Measurements from ENCODE around the gene MORC4.

MORC4 gene

DNA sequence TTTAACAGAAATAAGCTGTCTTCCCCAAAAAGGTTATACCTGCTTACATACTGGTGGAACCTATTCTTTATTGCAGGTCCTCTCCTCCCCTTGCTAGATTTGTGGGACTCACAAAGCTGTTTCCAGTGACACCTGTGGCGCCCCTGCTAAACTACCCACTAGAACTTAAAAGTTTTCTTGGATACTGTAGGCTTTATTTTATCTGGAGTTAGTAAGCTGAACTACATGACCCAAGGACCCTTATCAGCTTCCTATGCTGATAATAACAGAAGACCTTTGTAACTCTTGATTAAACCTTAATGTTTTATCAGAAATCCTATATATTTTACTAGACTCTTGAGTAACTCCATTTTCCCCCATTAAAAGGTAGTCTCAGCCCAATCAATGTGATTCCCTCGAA, 47.5 kb downstream of the MORC4 start:
- DNase-seq (ENCODE audit: low read depth): no peak

DNA sequence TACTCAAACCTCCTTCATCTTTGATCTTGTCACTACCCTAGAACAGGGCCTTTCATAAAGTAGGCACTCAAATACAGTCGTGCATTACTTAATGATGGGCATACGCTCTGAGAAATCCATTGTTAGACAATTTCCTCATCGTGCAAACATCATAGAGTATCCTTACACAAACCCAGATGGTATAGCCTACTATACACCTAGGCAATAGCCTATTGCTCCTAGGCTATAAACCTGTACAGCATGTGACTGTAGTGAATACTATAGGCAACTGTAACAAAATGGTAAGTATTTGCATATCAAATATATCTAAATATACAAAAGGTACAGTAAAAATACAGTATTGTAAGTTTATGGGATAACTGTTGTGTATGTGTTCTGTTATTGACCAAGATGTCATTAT, 47.9 kb downstream of the MORC4 start:
- no peak for DNase-seq (ENCODE audit: low read depth)

DNA sequence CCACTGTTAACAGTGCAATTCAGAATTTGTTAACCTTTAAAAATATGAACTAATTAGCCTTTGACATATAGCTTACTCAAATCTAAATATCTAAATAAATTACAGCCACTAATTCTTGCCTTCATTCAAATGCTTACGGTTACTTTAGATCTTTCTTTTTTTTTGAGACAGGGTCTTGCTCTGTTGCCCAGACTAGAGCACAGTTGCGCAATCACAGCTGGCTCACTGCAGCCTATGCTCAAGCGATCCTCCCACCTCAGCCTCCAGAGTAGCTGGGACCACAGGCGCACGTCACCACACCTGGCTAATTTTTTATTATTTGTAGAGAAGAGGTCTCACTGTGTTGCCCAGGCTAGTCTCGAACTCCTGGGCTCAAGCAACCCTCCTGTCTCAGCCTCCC, 48.8 kb downstream of the MORC4 start:
- DNase-seq (ENCODE audit: low read depth): no peak

DNA sequence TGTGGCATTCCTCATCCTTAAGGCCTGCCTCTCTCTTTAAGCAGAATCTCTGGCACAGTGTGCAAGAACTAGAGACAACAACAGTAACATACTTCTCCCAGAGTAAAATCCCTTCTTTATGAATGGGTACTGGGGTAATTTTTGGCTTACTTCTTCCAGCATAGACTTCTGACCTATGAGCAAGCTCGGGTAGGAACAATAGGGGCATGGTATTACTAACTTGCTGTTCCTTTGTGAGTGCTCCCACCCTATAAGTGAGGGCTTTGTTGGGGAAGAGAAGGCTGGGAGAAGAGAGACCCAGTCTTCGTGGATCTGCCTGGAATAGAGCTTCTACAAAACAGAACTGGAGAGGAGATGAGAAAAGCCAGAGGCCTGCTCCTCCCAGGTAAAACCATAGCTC, 49.6 kb downstream of the MORC4 start:
- DNase-seq (ENCODE audit: low read depth): no peak

DNA sequence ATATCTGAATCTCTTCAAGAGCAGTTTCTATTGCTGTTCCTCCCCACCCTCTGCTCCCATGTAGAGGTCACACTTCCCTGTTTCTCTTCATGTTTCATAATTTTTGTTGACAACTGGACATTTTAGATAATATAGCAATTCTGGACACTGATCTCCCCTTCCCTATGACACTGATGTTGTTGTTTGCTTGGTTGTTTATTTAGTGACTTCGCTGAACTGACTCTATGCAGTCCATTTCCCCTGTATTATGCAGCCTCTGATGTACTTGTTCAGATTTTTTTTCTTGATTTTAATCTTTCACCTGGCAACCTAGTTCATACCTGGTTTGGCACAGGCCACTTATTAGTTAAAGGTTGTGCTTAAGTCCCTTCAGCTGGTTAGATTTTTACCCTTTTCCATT, 50.6 kb downstream of the MORC4 start:
- no peak for DNase-seq (ENCODE audit: low read depth)

DNA sequence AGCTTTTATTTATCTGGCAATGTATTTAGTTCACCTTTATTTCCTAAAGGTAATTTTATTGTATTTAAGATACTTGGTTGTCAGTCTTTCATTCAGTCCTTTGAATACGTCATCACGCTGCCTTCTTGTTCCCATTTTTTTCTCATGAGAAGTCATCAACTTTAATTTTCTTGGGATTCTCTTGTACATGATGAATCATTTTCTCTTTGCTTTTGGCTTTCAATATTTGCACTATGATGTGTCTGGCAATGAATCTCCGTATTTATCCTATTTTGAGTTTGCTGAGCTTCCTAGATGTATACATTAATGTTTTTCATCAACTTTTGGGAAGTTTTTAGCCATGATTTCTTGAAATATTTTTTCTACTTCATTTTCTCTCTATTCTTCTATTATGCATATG, 51.4 kb downstream of the MORC4 start:
- DNase-seq (ENCODE audit: low read depth): no peak

DNA sequence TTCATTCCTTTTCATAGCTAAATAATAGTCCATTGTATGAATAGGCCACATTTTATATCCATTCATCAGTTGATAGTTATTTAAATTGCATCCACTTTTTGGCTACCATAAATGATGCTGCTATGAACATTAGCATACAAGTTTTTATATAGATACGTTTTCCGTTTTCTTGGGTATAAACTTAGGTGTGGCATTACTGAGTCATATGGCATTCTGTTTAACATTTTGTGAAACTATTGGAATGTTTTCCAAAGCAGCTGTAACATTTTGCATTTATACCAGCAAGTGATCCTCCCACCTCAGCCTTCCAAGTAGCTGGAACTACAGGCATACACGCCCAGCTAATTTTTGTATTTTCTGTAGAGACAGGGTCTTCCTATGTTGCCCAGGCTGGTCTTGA, 53.5 kb downstream of the MORC4 start:
- no peak for DNase-seq (ENCODE audit: low read depth)

DNA sequence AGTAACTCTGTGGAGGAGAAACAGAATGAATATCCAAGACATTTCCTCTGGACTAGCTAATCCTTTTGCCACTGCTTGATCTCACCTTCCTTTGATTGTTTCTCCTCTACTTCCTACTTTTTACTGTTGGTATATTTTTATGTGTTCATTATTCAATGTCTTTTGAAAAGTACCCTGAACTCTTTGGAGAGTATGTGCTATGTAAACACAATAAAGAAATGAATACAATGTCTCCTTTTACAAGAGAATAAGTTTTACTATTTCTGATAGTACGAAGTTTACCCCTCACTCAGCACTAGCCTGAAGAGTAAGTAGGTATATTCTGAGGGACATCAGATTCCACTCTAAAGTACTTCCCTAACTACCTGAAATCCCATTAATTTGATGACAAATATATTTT, 59.9 kb downstream of the MORC4 start:
- DNase-seq (ENCODE audit: low read depth): no peak

DNA sequence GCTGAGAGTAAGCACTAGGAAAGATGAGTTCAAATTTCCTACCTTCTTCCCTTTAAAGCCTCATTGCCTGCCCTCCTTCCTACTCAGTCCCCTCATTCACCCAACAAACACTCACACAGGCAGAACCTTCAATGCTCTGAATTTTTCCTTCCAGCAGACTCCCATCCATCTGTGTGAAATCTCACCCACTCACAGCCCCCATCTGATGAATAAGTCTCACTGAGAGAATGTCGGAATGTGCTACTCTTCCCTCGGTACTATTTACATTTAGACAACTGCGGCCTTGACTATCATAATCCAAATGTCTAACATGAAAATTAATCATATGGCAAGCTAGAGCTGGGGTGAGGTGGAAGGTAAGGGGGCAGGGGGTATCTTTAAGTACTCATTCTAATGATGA, 60.4 kb downstream of the MORC4 start:
- no peak for DNase-seq (ENCODE audit: low read depth)

DNA sequence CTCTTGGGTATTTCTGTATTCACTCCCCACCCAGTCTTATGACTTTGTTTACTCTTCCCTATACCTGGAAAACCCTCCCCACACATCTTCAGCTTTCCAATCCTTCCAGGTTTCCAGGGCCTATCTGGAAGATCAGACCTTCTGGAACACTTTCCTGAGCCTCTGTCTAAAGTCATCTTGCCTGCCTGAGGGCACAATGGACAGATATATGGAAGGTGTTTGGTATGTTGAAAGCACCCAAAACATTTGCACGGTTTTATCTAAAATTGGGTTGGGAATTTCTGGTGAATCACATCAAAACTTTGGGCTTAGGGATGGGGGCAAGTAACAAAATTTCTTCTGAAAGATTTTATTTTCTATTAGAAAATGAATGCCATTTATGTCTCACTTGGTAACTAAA, 63.8 kb downstream of the MORC4 start:
- no peak for DNase-seq (ENCODE audit: low read depth)

DNA sequence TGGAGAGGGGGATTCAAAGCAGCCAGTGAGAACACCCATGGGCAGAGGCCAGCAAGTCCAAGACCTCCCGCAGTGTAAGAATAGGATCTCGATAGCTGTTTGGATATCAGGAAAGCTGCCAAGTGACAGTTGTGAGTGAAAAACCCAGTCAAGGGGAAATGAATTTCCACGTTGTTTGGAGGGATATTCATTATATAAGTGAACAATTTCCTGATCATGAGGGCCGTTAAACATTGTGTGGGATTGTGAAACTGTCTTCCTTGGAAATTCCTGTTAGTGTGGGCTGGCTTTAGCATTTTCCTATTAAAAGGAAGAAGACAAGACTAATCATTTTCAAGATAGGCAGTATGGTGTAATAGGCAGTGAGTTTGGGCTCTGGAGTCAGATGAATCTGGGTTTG, 64.8 kb downstream of the MORC4 start:
- DNase-seq (ENCODE audit: low read depth): no peak

DNA sequence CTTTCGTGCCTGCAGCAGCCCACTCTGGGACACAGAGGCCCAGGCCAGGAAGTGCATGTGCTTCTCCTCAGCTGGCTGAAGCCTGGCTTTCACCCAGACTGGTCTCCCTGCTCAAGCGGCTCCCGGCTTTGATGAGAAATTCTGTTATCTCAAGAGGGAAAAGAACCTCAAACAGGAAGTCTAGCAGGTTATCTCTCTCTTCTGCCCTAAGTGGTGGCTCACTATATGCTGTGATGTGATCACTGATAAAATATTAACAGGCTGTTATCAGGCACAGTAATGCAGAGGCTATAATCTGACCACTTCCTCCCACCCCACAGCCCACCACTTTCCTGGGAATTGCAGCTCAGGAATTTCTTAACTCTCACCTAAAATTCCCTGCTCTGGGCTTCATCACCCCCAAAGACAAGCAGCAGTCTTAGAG, 66.5 kb downstream of the MORC4 start:
- no peak for DNase-seq (ENCODE audit: low read depth)

DNA sequence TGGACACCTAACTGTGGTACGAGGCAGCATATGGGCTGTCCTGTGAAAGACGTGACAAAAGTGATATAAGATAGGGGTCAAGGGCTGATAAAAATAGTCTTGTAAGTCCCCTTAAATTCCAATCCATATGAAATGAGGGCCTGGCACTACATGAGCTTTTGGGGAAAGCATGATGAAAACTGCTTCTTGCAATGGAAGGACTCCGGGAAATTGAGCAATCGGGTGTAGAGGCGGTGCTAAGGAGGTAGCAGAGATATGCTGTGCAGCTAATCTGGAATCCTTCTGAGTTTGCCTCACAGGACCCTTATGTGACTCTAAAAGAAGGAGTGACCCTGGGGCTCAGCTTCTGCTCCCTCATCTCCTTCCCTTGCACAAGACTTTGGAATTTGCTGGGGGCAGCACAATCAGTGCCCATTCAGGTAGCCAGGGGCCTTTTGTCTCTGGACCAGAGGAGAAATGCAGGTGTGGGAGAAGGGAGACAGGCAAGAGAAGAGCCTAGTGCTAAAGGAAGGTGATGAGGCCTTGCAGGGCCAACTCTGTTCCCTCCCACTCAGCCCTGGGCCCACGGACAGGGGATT, 67.0 kb downstream of the MORC4 start:
- DNase-seq (ENCODE audit: low read depth): no peak

DNA sequence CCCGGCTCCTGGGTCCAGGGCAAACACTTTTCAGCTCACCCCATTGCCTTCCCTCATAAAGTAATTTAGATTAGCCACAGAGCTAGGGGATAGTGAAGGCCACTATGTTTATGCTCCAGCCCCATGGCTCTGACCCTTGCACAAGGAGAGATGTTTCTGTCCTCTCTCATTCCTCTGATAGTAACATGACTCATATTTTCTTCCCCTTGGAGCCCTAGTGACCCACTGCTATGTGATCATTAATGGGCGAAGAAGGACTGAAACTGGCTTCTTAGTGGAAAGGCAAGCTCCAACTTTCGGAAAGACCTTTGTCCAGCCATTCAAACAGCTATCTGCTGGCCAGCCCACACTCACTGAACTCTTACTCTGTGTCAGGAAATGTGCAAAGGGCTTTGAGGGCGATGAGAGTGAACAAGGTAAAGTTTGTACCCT, 67.5 kb downstream of the MORC4 start:
- DNase-seq (ENCODE audit: low read depth): no peak

DNA sequence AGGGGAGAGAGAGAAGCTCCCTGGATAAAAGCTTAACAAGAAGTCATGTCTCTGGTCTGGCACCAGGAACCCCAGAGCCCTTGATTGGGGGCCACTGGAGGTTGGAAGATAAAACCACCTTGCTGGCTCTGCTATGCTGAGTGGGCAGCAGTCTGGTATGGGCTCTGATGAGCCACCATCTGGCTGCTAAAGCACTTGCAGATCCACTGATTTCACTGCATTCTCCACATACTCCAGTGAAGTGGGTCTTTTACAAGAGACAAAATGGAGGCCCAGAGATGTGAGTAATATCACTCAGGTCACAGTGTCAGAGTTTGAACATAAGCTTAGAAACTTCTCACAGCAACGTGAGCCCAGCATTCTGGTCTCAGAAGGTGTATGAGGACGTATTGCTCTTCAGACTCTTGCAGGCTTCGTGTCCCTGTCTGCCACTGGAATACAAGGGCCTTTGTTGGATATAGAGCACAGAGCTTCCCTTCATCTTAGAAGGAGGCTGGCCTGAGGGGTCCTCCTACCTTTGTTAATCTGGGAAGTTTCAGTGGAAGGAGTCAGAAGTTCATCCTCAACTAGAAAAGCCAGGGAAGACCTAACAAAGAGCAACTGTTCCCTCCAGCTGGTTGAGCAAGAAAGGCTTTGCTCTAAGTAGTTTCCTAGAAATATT, 68.1 kb downstream of the MORC4 start:
- no peak for DNase-seq (ENCODE audit: low read depth)

DNA sequence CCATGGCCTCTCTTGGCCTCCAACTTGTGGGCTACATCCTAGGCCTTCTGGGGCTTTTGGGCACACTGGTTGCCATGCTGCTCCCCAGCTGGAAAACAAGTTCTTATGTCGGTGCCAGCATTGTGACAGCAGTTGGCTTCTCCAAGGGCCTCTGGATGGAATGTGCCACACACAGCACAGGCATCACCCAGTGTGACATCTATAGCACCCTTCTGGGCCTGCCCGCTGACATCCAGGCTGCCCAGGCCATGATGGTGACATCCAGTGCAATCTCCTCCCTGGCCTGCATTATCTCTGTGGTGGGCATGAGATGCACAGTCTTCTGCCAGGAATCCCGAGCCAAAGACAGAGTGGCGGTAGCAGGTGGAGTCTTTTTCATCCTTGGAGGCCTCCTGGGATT, 71.8 kb downstream of the MORC4 start:
- no peak for DNase-seq (ENCODE audit: low read depth)

DNA sequence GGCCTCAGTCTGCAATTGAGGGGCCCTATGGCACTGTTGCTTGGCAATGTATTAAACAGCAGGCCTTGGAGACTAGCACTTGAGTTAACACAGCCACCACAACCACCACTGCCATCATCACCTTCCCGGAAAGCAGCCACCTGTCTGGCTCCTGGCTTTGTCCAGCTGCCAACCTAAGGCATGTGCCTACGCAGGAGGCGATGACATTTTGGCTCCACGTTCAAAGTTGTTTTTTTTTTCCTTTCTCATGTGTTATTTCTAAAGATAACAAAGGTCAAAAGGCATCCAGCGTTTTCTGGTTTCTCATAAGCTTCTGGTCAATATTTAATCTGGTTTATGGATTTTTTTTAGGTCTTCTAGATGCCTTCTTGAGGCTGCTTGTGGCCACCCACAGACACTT, 72.3 kb downstream of the MORC4 start:
- no peak for DNase-seq (ENCODE audit: low read depth)

DNA sequence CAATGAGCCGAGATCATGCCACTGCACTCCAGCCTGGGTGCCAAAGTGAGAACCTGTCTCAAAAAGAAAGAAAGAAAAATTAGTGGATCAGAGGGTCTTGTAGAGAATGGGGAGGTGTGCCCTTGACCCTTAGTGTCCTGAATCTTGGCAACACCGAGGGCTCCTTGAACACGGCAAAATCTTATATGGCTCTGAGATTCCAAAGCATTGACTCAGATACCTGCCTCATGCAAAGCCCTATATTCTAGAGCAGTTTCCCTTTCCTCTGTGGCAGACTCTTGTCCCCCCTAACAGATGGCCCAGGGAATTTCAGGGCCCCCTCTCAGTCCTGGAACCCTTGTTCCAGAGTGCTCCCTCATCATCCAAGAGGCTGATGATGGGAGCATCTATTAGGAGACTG, 73.0 kb downstream of the MORC4 start:
- DNase-seq (ENCODE audit: low read depth): no peak

DNA sequence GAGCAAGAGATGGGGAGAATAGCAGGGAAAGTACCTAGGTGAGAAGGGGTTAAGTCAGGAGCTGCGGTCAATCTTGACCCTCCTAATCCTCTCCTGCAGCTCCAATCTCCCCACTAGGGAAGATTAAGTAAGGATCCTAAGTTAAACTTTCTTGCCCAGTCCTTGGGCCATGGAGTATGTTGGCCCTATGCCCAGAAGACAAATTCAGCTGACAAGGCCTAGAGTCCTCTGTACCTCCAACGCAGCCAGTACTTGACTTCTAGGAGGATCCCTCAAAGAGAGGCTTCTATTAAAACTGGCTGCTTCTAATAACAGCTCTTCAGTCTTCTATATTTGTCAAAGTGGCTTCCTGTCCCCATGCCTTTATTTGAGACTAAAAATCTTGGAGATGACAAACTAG, 78.4 kb downstream of the MORC4 start:
- no peak for DNase-seq (ENCODE audit: low read depth)

DNA sequence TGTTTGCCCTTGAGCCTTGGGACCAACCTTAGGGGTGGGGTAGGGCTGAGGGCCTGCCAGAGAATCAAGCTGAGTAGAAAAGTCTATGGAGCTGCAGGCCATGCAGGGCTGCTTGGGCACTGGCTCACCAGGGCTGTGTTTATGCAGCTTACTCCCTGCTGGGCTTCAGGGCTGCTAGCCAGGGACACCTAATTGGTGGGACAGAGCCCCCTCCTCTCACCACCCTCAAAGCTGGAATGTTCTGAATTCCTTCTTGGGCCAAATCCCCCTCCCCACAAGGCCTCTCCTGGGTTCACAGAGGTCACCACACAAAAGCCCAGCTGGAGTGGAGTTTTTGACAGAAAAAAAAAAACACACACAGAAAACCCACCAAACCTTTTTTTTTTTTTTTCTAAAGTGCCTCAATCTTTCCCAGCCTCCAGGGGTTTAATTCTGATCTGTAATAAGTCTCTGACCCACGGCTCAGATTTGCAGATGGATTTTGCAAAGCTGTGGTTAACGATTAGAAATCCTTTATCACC, 80.0 kb downstream of the MORC4 start, which contains the start of gene CLDN2:
Gene CLDN2, plus strand, starts transcription at position 471 of the 521 bp plus-strand sequence. CDS start 7,827 bp downstream, outside the sequence.
- no peak for DNase-seq (ENCODE audit: low read depth)

DNA sequence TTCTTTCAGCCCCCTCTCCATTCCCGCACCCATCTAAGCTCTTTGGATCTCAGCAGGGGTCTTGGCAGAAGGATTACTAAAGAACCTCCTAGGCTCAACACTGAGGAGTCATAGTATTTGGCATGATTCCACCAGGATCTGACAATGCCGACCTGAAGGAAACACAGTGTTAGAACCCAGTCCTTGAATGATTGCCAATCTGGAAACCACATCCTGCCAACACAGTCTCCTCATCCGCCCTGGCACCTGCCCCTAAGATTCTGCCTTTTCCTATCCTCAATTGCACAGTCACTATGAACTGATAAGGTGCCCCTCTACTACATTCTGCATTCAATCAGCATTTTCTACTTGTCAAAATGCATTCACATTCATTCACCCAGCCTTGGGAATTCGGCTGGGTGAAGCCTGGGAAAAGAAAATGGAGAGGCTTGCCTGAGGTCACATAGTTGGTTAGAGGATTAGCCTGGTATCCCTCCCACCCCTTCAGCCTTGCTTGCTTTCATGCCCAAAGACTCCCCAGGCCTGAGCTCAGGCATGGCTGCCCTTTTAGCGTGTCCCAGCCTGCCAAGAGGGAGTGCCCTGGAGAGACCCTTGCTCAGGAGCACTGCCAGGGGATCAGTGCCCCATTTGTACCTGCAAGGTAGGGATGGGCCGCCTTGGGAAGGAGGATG, 82.0 kb downstream of the MORC4 start:
- peak; percentile 24 for DNase-seq (ENCODE audit: low read depth)

DNA sequence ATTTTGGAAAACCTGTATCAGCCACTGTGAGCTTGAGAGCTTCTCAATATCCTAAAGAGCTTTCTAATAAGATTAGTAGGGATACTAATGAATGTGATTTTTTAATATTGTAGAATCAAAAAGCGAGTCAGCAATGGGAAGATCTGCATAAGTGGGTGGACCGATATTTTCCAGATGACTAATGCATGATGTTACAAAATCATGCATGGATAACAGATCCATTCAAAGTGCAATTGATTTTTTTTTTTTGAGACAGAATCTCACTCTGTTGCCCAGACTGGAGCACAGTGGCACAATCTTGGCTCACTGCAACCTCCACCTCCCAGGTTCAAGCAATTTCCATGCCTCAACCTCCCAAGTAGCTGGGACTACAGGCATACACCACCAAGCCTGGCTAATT, 87.1 kb downstream of the MORC4 start:
- no peak for DNase-seq (ENCODE audit: low read depth)

DNA sequence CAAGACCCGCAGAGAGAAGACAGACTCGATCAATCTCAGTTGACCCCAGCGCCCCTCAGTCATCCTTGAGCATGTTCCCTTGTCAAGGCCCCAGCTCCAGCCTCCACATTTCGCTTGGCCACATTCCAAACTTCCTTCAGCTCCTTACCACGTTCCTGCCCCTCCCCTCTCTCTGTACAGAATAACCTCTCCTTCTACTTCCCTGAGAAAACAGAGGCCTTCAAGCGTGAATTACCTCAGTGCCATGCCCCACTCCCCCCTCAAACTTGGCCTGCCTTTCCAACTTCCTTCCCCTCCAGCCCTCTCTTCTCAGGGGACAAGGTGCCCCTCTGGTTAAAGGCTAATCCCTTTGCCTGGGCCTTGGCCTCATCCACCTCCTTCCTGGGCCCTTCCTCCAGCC, 93.7 kb downstream of the MORC4 start:
- DNase-seq (ENCODE audit: low read depth): no peak
